ENCODE measurements around the gene FNDC3B. TPM values are rescaled to one million over a fixed set of nuclear protein-coding genes. Genes with fewer than 3 reads are reported as not detected.

FNDC3B gene
- total and polyA plus RNA-seq, 4 donors = 23.3 to 74.2 (median 32.9) TPM

DNA sequence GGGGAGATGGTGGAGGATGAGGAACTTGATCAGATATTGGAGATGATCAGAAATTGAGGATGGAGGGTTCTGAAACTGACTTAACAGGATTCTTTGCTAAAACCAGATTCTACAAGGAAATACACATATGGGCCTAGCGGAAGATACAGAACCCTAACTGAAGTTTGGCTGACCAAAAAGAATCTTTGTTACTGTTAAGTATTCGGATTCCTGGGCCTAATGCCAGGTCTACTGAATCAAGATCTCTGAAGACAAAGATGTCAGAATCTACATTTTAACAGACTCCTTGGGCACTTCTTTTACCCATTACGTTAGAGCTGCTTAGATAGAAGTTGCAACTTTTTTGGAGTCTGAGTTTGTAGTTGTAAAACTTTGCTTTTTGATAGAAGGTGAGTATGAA, 137.7 kb downstream of the FNDC3B start:
- TF ChIP-seq NR2F2 (IDR thresholded peaks at IDR 0.05) (no peak), HNF4A (conservative IDR thresholded peaks at IDR 0.05) (no peak), ZBTB33 (IDR thresholded peaks at IDR 0.05) (no peak), TAF1 (conservative IDR thresholded peaks at IDR 0.05) (no peak), YY1 (IDR thresholded peaks at IDR 0.05) (no peak), JUND (IDR thresholded peaks at IDR 0.05) (no peak), FOXA1 (IDR thresholded peaks at IDR 0.05) (no peak), MAX (IDR thresholded peaks at IDR 0.05) (no peak), GABPA (IDR thresholded peaks at IDR 0.05 in 1 of 2, conservative IDR thresholded peaks at IDR 0.05 in 1 of 2) (no peak), SP1 (IDR thresholded peaks at IDR 0.05) (no peak), RAD21 (IDR thresholded peaks at IDR 0.05) (no peak)
- TF ChIP-seq, protein P1, sequence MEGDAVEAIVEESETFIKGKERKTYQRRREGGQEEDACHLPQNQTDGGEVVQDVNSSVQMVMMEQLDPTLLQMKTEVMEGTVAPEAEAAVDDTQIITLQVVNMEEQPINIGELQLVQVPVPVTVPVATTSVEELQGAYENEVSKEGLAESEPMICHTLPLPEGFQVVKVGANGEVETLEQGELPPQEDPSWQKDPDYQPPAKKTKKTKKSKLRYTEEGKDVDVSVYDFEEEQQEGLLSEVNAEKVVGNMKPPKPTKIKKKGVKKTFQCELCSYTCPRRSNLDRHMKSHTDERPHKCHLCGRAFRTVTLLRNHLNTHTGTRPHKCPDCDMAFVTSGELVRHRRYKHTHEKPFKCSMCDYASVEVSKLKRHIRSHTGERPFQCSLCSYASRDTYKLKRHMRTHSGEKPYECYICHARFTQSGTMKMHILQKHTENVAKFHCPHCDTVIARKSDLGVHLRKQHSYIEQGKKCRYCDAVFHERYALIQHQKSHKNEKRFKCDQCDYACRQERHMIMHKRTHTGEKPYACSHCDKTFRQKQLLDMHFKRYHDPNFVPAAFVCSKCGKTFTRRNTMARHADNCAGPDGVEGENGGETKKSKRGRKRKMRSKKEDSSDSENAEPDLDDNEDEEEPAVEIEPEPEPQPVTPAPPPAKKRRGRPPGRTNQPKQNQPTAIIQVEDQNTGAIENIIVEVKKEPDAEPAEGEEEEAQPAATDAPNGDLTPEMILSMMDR (IDR thresholded peaks at IDR 0.05; ENCODE audit: low read depth, low read length, missing input control) = no peak
- TF ChIP-seq, protein P2, sequence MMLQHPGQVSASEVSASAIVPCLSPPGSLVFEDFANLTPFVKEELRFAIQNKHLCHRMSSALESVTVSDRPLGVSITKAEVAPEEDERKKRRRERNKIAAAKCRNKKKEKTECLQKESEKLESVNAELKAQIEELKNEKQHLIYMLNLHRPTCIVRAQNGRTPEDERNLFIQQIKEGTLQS (IDR thresholded peaks at IDR 0.05) = no peak
- DNase-seq (ENCODE audit: low spot score) = no peak
- Histone ChIP-seq H3K36me3 (ENCODE audit: control insufficient read depth in 4 of 4, insufficient read depth in 3 of 4, low read depth in 1 of 4, low read length in 3 of 4) (no peaks in the 10 kb centered on the region), H3K27me3 (ENCODE audit: control insufficient read depth in 4 of 4, insufficient read depth in 4 of 4, low read length in 3 of 4) (no peaks in the 10 kb centered on the region), H3K9ac (ENCODE audit: low read depth in 1 of 2, low read length in 2 of 2) (no peak overlapping the region), H3K4me3 (ENCODE audit: low read depth in 1 of 3, low read length in 3 of 3) (no peak overlapping the region), H3K27ac (ENCODE audit: low read depth in 1 of 2, low read length in 2 of 2) (no peak overlapping the region), H3K4me1 (ENCODE audit: control insufficient read depth in 4 of 4, insufficient read depth in 4 of 4, low read length in 3 of 4) (peaks cover 16 to 46% (median 36%) of the 10 kb centered on the region in 4 donors), H3K9me3 (ENCODE audit: control insufficient read depth in 4 of 4, low read length in 3 of 4) (no peaks in the 10 kb centered on the region)
- 82% methylated on average over 3 of the region's 3 CpGs for WGBS

GRCh38 chr3:172177803-172178316, 138.5 kb downstream of the FNDC3B start:
- H3K27me3 ChIP-seq (ENCODE audit: control insufficient read depth in 4 of 4, insufficient read depth in 4 of 4, low read length in 3 of 4) = no peaks in the 10 kb centered on the region
- peaks cover 16 to 47% (median 36%) of the 10 kb centered on the region in 4 donors for H3K4me1 ChIP-seq (ENCODE audit: control insufficient read depth in 4 of 4, insufficient read depth in 4 of 4, low read length in 3 of 4)
- no peak for DNase-seq (ENCODE audit: low spot score)
- peak overlapping the region; percentile 9 to 39 for H3K27ac ChIP-seq (ENCODE audit: low read depth in 1 of 2, low read length in 2 of 2)
- WGBS = 98% methylated on average over 2 of the region's 2 CpGs
- H3K9me3 ChIP-seq (ENCODE audit: control insufficient read depth in 4 of 4, low read length in 3 of 4) = no peaks in the 10 kb centered on the region
- TF ChIP-seq HNF4A (conservative IDR thresholded peaks at IDR 0.05) = peak in 1 of 2 donors; percentile 15
- TF ChIP-seq FOXA2 (IDR thresholded peaks at IDR 0.05) = no peak
- H3K9ac ChIP-seq (ENCODE audit: low read depth in 1 of 2, low read length in 2 of 2) = no peak overlapping the region
- H3K36me3 ChIP-seq (ENCODE audit: control insufficient read depth in 4 of 4, insufficient read depth in 3 of 4, low read depth in 1 of 4, low read length in 3 of 4) = no peaks in the 10 kb centered on the region
- H3K4me3 ChIP-seq (ENCODE audit: low read depth in 1 of 3, low read length in 3 of 3) = no peak overlapping the region

Data from liver (tissue), 9 donors.